ENCODE results near the gene RBMS1. TPM values are rescaled to one million over a fixed set of nuclear protein-coding genes. Genes with fewer than 3 reads are reported as not detected.

The RBMS1 gene
- total and polyA plus RNA-seq, 2 of the 4 experiments (the other 2 are of a cell fraction), result 43.5 to 64.9 TPM

GRCh38 chr2:160538115-160538514, 44.5 kb upstream of the RBMS1 start:
- Histone ChIP-seq H2AK9ac (replicated peaks; ENCODE audit: low read depth, low read length, poor library complexity) (peak overlapping the region; percentile 19), H2BK20ac (ENCODE audit: low read depth, low read length) (no peak overlapping the region), H3K9me1 (ENCODE audit: insufficient read depth, low read length) (peaks cover 2% of the 10 kb centered on the region; the same call in 1 of the 2 replicates), H3K18ac (ENCODE audit: low read depth, low read length) (no peak overlapping the region), H3K9me3 (ENCODE audit: control insufficient read depth, insufficient read depth, low read length) (no peaks in the 10 kb centered on the region), H3K27ac (ENCODE audit: insufficient read depth, low read length) (no peak overlapping the region), H3K14ac (replicated peaks; ENCODE audit: low read depth, low read length) (peak overlapping the region; percentile 40; the same call in 1 of the 2 replicates), H3K4me3 (ENCODE audit: insufficient read depth, low read depth, low read length) (no peak overlapping the region), H4K91ac (ENCODE audit: insufficient read depth, low read depth, low read length) (no peak overlapping the region), H2AFZ (replicated peaks; ENCODE audit: low read length, poor library complexity) (no peak overlapping the region), H2AK5ac (ENCODE audit: low read depth, low read length) (peak overlapping the region; percentile 50; the same call in 1 of the 2 replicates), H3K36me3 (ENCODE audit: control insufficient read depth, insufficient read depth, low read length) (no peaks in the 10 kb centered on the region), H3K56ac (ENCODE audit: extremely low read depth, insufficient read depth, low read length) (no peak overlapping the region), H4K5ac (ENCODE audit: low read depth, low read length) (no peak overlapping the region), H4K20me1 (ENCODE audit: insufficient read depth, low read length) (no peaks in the 10 kb centered on the region), H2BK120ac (ENCODE audit: low read depth, low read length) (0 out of 2 replicates have a peak overlapping the region, but pooled peaks have one; percentile 14), H3K79me1 (ENCODE audit: low read depth in 1 of 2, low read length in 2 of 2) (no peaks in the 10 kb centered on the region), H4K8ac (ENCODE audit: low read depth in 2 of 2, low read length in 2 of 2) (no peak overlapping the region; a peak in 1 of 4 replicates), H3K4me2 (ENCODE audit: low read depth, low read length) (no peak overlapping the region), H3K4ac (ENCODE audit: low read depth, low read length) (peak overlapping the region; percentile 10; the same call in 1 of the 2 replicates), H3K27me3 (ENCODE audit: control insufficient read depth, insufficient read depth, low read length) (no peaks in the 10 kb centered on the region), H3K4me1 (ENCODE audit: control insufficient read depth, insufficient read depth, low read length) (peaks cover 3% of the 10 kb centered on the region; the same call in 1 of the 2 replicates), H3K9ac (ENCODE audit: low read depth, low read length) (no peak overlapping the region), H3K23ac (ENCODE audit: low read depth, low read length) (no peak overlapping the region; the same call in 1 of the 2 replicates), H2BK15ac (ENCODE audit: low read depth, low read length) (0 out of 3 replicates have a peak overlapping the region, but pooled peaks have one; percentile 15), H2BK5ac (ENCODE audit: low read depth, low read length, poor library complexity, severe bottlenecking) (no peak overlapping the region)
- ATAC-seq (ENCODE audit: low read depth) (no peak), DNase-seq (no peak)
- dilution Hi-C loops (cut with HindIII; ENCODE audit: low sequenced_read_pairs, unreplicated experiment) (no loop called here), intact Hi-C loops (cut with micrococcal nuclease) (no loop called here), in situ Hi-C loops (cut with MboI; ENCODE audit: low sequenced_read_pairs) (no loop called here)
- no peak for TF ChIP-seq BHLHE40 (IDR thresholded peaks at IDR 0.05; ENCODE audit: low read depth, low read length)
- 100% methylated on average over 1 of the region's 4 CpGs; no CpG with 5 or more reads in 1 of the 2 experiments for WGBS, 2 experiments (ENCODE audit: extremely low coverage in 2 of 2, insufficient read length in 1 of 2)
- POLR2A ChIA-PET (ENCODE audit: unreplicated experiment), result no interaction called here
- CTCF ChIA-PET, result no interaction called here
- BruUV-seq (replicated peaks), result no TSS peak

Data from IMR-90 (cell line).